K562 (cell line): ENCODE results near the gene DNAJC13. TPM values are rescaled to one million over a fixed set of nuclear protein-coding genes. Genes with fewer than 3 reads are reported as not detected.
A peak's percentile ranks its signal among the peaks of the same experiment; 100 is the strongest.

ENCODE experiments used
- BRD9 ChIP-seq: fragments of 450-650 bp; IDR thresholded peaks from 2 replicates; pipeline ENCODE4 v1.6.1; 2018; ENCODE audit warnings: low read depth; ENCODE audit not compliant: partially characterized antibody
- CHCHD3 ChIP-seq: fragments of 250-450 bp; sonication (Bioruptor Pico); IDR thresholded peaks from 2 replicates; pipeline ENCODE4 v2.1.2; 2022; ENCODE audit warnings: mild to moderate bottlenecking
- DPF2 ChIP-seq: fragments of 450-650 bp; IDR thresholded peaks from 2 replicates; pipeline ENCODE4 v1.6.1; 2016
- ETV6 ChIP-seq, 3 experiments: fragments of 150-350 bp in 1 of 3; sonication (generic) in 1 of 3; formaldehyde crosslinking in 1 of 3; IDR thresholded peaks; 2 replicates each; pipeline versions ENCODE4 v1.6.1 to v1.8.0; 2014 to 2022; ENCODE audit warnings: borderline replicate concordance in 2 of 3, low read depth in 2 of 3, antibody characterized with exemption in 1 of 3, low read length in 1 of 3, mild to moderate bottlenecking in 1 of 3, missing genetic modification reagents in 1 of 3
- EWSR1 ChIP-seq: fragments of 450-650 bp; IDR thresholded peaks from 2 replicates; pipeline ENCODE4 v1.6.1; 2018; ENCODE audit warnings: borderline replicate concordance, mild to moderate bottlenecking, low read depth, moderate library complexity; ENCODE audit not compliant: partially characterized antibody
- GATAD2B ChIP-seq: fragments of 450-650 bp; IDR thresholded peaks from 2 replicates; pipeline ENCODE4 v1.6.1; 2017; ENCODE audit warnings: mild to moderate bottlenecking, borderline replicate concordance
- JUN ChIP-seq, 2 experiments: sonication (generic) in 1 of 2; formaldehyde crosslinking in 1 of 2; IDR thresholded peaks; 2 replicates each; pipeline versions ENCODE4 v1.6.1 to v1.8.0; 2012 to 2022; ENCODE audit warnings: borderline replicate concordance in 2 of 2, mild to moderate bottlenecking in 2 of 2, improper control_type of control experiment in 1 of 2, low read depth in 1 of 2, low read length in 1 of 2, missing genetic modification reagents in 1 of 2
- KDM4B ChIP-seq, 2 experiments: fragments of 450-650 bp in 1 of 2; sonication (generic) in 1 of 2; IDR thresholded peaks; 2 replicates each; pipeline ENCODE4 v1.6.1; 2016 to 2017; ENCODE audit warnings: borderline replicate concordance in 2 of 2, antibody characterized with exemption in 1 of 2, low read depth in 1 of 2, mild to moderate bottlenecking in 1 of 2
- POLR2A ChIP-seq: fragments of 450-650 bp; conservative IDR thresholded peaks from 2 replicates; pipeline ENCODE4 v1.6.1; 2016
- POLR3A ChIP-seq: IDR thresholded peaks from 2 replicates; pipeline ENCODE4 v1.6.1; 2011; ENCODE audit warnings: borderline replicate concordance, mild to moderate bottlenecking, moderate library complexity; ENCODE audit not compliant: insufficient read length, insufficient read depth; ENCODE audit errors: extremely low read depth
- RAD51 ChIP-seq: fragments of 450-650 bp; IDR thresholded peaks from 2 replicates; pipeline ENCODE4 v1.7.1; 2016; ENCODE audit warnings: low read depth, mild to moderate bottlenecking, borderline replicate concordance
- SIN3A ChIP-seq, 2 experiments: fragments of 150-350 bp in 1 of 2; IDR thresholded peaks; 2 replicates each; pipeline ENCODE4 v1.6.1; 2011 to 2016; ENCODE audit warnings: borderline replicate concordance in 2 of 2, low read depth in 2 of 2, low read length in 2 of 2, mild to moderate bottlenecking in 2 of 2, moderate library complexity in 2 of 2; ENCODE audit not compliant: control insufficient read depth in 1 of 2
- SMC3 ChIP-seq: conservative IDR thresholded peaks from 2 replicates; pipeline ENCODE4 v1.6.1; 2011; ENCODE audit warnings: low read depth, low read length, improper control_type of control experiment; ENCODE audit not compliant: insufficient read depth
- SREBF2 ChIP-seq: sonication (generic); formaldehyde crosslinking; IDR thresholded peaks from 2 replicates; pipeline ENCODE4 v1.4.0; 2020; ENCODE audit warnings: mild to moderate bottlenecking, missing genetic modification reagents
- TAF1 ChIP-seq: IDR thresholded peaks from 2 replicates; pipeline ENCODE4 v1.6.1; 2011; ENCODE audit warnings: mild to moderate bottlenecking, low read length, moderate library complexity; ENCODE audit not compliant: insufficient read depth, control insufficient read depth, severe bottlenecking; ENCODE audit errors: extremely low read depth
- TBL1XR1 ChIP-seq, 2 experiments: IDR thresholded peaks; 2 replicates each; pipeline ENCODE4 v1.6.1; 2012; ENCODE audit warnings: improper control_type of control experiment in 2 of 2, low read length in 2 of 2, mild to moderate bottlenecking in 1 of 2
- ZNF398 ChIP-seq: fragments of 250-450 bp; sonication (Bioruptor Pico); IDR thresholded peaks from 2 replicates; pipeline ENCODE4 v1.8.0; 2021; ENCODE audit warnings: moderate library complexity, mild to moderate bottlenecking, inconsistent platforms
- ZNF445 ChIP-seq: fragments of 250-450 bp; sonication (Bioruptor Pico); IDR thresholded peaks from 2 replicates; pipeline ENCODE4 v1.4.0; 2020; ENCODE audit warnings: low read depth, mild to moderate bottlenecking, moderate library complexity
- ZNF785 ChIP-seq: fragments of 250-450 bp; sonication (Bioruptor Pico); IDR thresholded peaks from 2 replicates; pipeline ENCODE4 v1.4.0; 2020; ENCODE audit warnings: mild to moderate bottlenecking
- polyA plus RNA-seq, 8 experiments: library from polyadenylated mRNA; depleted of rRNA in 4 of 8; stranded (reverse) in 5 of 8; unstranded in 3 of 8; fragments of >200 nt; fragmentation: Nextera tagmentation in 2 of 8; fragmentation: Illumina TruSeq in 1 of 8; extraction: Ambion mirVana in 2 of 8; extraction: Trizol in 1 of 8; gene quantifications; 2 replicates each; pipeline versions ENCODE4 v1.2.1 to v1.2.3, GENCODE V29; 2011 to 2014; ENCODE audit warnings: inconsistent platforms in 1 of 8, missing spikeins in 1 of 8
- total RNA-seq, 7 experiments: library from RNA; depleted of rRNA in 6 of 7; stranded (reverse); fragments of >200 nt in 6 of 7; fragmentation: Illumina TruSeq in 2 of 7; extraction: Trizol in 2 of 7; gene quantifications; 2 replicates each; pipeline versions ENCODE4 v1.2.1 to v1.2.3, GENCODE V29; 2011 to 2021; ENCODE audit warnings: low replicate concordance in 1 of 7
- TF ChIP-seq, protein P1 (sequence below): sonication (generic); formaldehyde crosslinking; IDR thresholded peaks from 2 replicates; pipeline ENCODE4 v1.8.0; 2022; ENCODE audit warnings: mild to moderate bottlenecking, low read depth, missing genetic modification reagents
- TF ChIP-seq, protein P2 (sequence below): sonication (generic); formaldehyde crosslinking; IDR thresholded peaks from 2 replicates; pipeline ENCODE4 v1.4.0; 2020; ENCODE audit warnings: mild to moderate bottlenecking, missing genetic modification reagents

DNAJC13 gene
- total and polyA plus RNA-seq, 9 of the 15 experiments (the other 6 are each of a cell fraction or from before 2014, with no cell fraction given) = 2.9 to 17.1 (median 10.2) TPM

DNA sequence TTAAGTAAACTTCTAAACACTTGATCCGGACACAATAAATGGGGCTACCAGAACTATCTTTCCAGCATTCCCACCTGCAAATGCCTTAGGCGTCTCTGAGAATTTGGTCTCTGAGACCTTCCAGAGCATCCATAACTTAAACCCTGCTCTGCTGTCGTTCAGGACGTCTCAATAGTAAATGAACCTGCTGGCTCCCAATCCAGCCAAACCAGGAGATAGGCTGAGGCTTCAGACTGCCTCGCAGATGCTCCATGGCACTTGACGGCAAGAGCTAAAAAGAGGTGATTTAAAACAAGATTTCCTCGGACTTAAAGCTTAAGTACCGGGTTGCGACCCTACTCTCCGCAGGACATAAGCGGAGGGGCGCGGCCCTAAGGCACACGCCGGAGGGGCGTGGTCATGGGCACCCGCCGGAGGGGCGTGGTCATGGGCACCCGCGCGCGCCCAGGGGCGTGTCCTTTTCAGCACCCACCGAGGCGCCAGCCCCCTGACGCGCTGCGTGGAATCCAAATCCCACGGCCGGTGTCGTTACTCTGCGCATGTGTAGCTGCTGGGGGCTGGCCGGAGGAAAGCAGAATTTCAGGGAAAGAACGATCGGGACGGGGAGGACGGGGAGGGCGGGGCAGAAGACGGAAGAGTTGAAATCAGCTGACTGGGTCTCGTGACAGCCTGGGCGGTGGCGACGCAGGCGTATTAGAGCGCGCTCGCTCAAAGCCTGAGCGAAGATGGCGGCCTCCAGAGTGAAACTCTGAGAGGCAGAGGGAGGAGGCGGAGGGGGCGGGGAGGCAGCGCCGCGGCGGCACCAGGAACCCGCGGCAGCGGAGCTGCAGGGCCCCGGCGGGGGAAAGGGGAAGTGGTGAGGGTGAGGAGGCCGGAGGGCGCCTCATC lies at the start of gene DNAJC13 (continued):
- no peak for TF ChIP-seq JUN (IDR thresholded peaks at IDR 0.05; ENCODE audit: borderline replicate concordance, low read depth, low read length)
- no peak for TF ChIP-seq JUN (CRISPR knock-in tag; IDR thresholded peaks at IDR 0.05; ENCODE audit: borderline replicate concordance)
- no peak for TF ChIP-seq BRD9
- TF ChIP-seq ZNF445 (CRISPR knock-in tag) = no peak
- TF ChIP-seq POLR3A = no peak
- TF ChIP-seq SREBF2 (CRISPR knock-in tag) = no peak
- no peak for TF ChIP-seq ETV6 (IDR thresholded peaks at IDR 0.05; ENCODE audit: borderline replicate concordance in 1 of 2, low read depth in 2 of 2, low read length in 1 of 2)
- no peak for TF ChIP-seq ETV6 (CRISPR knock-in tag; IDR thresholded peaks at IDR 0.05; ENCODE audit: borderline replicate concordance)
- TF ChIP-seq, protein P1, sequence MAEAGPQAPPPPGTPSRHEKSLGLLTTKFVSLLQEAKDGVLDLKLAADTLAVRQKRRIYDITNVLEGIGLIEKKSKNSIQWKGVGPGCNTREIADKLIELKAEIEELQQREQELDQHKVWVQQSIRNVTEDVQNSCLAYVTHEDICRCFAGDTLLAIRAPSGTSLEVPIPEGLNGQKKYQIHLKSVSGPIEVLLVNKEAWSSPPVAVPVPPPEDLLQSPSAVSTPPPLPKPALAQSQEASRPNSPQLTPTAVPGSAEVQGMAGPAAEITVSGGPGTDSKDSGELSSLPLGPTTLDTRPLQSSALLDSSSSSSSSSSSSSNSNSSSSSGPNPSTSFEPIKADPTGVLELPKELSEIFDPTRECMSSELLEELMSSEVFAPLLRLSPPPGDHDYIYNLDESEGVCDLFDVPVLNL (CRISPR knock-in tag) = no peak
- no peak for TF ChIP-seq EWSR1
- no peak for TF ChIP-seq DPF2
- TF ChIP-seq KDM4B (IDR thresholded peaks at IDR 0.05; ENCODE audit: borderline replicate concordance in 2 of 2, low read depth in 1 of 2) = no peak
- TF ChIP-seq POLR2A = peak; percentile 74
- peak; percentile 49 to 96; a peak in 2 of 4 replicates for TF ChIP-seq SIN3A (IDR thresholded peaks at IDR 0.05; ENCODE audit: borderline replicate concordance in 2 of 2, control insufficient read depth in 1 of 2, low read depth in 2 of 2, low read length in 2 of 2)
- TF ChIP-seq, protein P2, sequence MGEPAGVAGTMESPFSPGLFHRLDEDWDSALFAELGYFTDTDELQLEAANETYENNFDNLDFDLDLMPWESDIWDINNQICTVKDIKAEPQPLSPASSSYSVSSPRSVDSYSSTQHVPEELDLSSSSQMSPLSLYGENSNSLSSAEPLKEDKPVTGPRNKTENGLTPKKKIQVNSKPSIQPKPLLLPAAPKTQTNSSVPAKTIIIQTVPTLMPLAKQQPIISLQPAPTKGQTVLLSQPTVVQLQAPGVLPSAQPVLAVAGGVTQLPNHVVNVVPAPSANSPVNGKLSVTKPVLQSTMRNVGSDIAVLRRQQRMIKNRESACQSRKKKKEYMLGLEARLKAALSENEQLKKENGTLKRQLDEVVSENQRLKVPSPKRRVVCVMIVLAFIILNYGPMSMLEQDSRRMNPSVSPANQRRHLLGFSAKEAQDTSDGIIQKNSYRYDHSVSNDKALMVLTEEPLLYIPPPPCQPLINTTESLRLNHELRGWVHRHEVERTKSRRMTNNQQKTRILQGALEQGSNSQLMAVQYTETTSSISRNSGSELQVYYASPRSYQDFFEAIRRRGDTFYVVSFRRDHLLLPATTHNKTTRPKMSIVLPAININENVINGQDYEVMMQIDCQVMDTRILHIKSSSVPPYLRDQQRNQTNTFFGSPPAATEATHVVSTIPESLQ = no peak
- TF ChIP-seq GATAD2B = no peak
- TF ChIP-seq ZNF785 (CRISPR knock-in tag) = no peak
- no peak for TF ChIP-seq ZNF398 (CRISPR knock-in tag)
- no peak for TF ChIP-seq TBL1XR1 (IDR thresholded peaks at IDR 0.05; ENCODE audit: low read length in 2 of 2)
- TF ChIP-seq SMC3 = no peak
- TF ChIP-seq CHCHD3 = no peak
- TF ChIP-seq RAD51 = peak; percentile 97
- TF ChIP-seq TAF1 = peak; percentile 65
